ENCODE results near the gene BHLHE23. TPM values are rescaled to one million over a fixed set of nuclear protein-coding genes. Genes with fewer than 3 reads are reported as not detected.
A peak's percentile ranks its signal among the peaks of the same experiment; 100 is the strongest.

BHLHE23 gene
- total RNA-seq, 6 donors from 2014 or later: not detected

DNA sequence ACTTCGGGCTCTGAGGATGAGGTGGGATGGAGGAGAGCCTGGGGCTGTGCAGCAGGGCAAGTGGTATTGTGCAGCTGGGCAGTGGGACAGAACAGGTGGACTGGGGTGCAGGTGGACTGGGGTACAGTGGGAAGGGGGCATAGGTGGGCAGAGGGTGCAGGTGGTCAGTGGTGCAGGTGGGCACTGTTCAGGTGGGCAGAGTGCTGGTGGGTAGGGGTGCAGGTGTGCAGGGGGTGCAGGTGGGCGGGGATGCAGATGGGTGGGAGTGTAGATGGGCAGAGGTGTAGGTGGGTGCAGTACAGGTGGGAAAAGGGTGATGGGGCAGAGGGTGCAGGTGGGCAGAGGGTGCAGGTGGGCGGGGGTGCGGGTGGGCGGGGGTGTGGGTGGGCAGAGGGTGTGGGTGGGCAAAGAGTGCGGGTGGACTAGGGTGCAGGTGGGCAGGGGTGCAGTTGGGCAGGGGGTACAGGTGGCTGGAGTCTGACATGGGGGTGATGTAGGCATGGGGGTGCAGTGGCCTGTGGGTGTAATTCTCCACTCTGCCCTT, 20.4 kb downstream of the BHLHE23 start:
- Histone ChIP-seq H3K27me3 (peaks cover 0 to 23% (median 6%) of the 10 kb centered on the region in 4 donors), H3K36me3 (no peaks in the 10 kb centered on the region), H3K9me3 (no peaks in the 10 kb centered on the region), H3K4me1 (peaks cover 0 to 6% (median 0%) of the 10 kb centered on the region in 4 donors), H3K4me3 (no peak overlapping the region), H3K27ac (no peak overlapping the region)
- DNase-seq (no peak), ATAC-seq (ENCODE audit: low FRiP score in 2 of 2) (no peak)
- no peak for TF ChIP-seq EP300 (IDR thresholded peaks at IDR 0.05)
- TF ChIP-seq POLR2AphosphoS5 (IDR thresholded peaks at IDR 0.05): no peak
- WGBS, 2 donors: 79 to 86% methylated on average over 4 of the region's 6 CpGs

DNA sequence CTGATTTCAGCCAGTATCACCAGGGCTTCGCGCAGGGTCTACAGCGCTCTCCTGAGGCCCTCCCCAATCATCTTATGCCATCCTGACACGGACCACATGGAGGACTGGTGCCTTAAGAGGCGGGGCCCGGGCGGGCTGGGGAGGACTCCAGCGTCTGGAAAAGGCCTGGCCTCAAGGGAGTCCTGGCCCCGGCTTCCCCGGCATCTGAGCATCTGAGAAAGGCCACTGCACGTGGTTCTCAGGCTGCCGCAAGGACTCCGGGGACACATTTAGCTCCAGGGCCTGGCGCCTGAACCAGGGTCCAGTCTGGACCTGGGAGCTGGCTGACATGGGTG, 21.4 kb downstream of the BHLHE23 start:
- Histone ChIP-seq H3K4me3 (no peak overlapping the region), H3K36me3 (no peaks in the 10 kb centered on the region), H3K27ac (no peak overlapping the region), H3K9me3 (no peaks in the 10 kb centered on the region), H3K4me1 (peaks cover 0 to 7% (median 0%) of the 10 kb centered on the region in 4 donors), H3K27me3 (peaks cover 0 to 32% (median 10%) of the 10 kb centered on the region in 4 donors)
- DNase-seq: no peak
- no peak for ATAC-seq (ENCODE audit: low FRiP score in 2 of 2)
- TF ChIP-seq, protein P1, sequence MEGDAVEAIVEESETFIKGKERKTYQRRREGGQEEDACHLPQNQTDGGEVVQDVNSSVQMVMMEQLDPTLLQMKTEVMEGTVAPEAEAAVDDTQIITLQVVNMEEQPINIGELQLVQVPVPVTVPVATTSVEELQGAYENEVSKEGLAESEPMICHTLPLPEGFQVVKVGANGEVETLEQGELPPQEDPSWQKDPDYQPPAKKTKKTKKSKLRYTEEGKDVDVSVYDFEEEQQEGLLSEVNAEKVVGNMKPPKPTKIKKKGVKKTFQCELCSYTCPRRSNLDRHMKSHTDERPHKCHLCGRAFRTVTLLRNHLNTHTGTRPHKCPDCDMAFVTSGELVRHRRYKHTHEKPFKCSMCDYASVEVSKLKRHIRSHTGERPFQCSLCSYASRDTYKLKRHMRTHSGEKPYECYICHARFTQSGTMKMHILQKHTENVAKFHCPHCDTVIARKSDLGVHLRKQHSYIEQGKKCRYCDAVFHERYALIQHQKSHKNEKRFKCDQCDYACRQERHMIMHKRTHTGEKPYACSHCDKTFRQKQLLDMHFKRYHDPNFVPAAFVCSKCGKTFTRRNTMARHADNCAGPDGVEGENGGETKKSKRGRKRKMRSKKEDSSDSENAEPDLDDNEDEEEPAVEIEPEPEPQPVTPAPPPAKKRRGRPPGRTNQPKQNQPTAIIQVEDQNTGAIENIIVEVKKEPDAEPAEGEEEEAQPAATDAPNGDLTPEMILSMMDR (IDR thresholded peaks at IDR 0.05): no peak
- TF ChIP-seq EP300 (IDR thresholded peaks at IDR 0.05) (no peak), POLR2AphosphoS5 (IDR thresholded peaks at IDR 0.05) (no peak), POLR2A (IDR thresholded peaks at IDR 0.05) (no peak)
- WGBS, 2 donors: 71 to 100% methylated on average over 3 to 13 of the region's 14 CpGs

DNA sequence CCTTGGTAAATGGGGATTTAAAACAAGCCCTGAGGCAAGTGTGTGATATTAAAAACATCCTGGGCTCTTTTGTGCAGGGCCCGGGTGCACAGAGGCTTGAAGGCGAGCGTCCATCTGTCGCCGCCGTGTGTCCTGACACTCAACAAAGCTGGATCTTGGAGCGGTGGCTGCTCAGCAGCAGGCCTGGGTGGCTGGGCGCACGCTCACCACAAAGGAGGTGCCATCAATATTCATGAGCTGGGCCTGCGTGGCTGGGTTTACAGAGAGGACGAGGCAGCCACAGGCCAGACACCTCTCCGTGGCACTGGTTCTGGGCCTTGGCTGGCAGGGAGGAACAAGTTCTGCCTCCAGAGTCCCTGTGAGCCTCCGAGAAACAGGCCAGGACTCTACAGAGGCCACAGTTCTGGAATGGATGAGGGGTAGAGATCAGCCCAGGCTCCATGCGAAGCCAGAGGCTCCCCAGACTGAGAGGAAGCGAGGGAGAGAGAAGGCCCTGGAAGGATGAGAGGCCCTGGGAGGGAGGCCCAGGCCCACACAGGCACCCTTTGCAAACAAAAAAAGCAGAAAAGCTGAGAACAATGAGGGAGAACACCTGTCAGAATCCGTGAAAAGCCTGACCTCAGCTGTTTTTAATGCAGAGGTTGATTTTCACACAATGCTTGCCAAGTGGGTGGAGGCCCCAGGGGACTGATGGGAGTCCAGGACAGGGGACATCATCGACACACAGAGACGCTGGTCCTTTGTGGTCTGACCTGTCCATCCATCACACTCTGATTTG, 21.9 kb downstream of the BHLHE23 start:
- no peaks in the 10 kb centered on the region for H3K36me3 ChIP-seq
- WGBS, 2 donors: 72 to 73% methylated on average over 11 to 17 of the region's 18 CpGs
- H3K27ac ChIP-seq: no peak overlapping the region
- H3K9me3 ChIP-seq: no peaks in the 10 kb centered on the region
- peaks cover 0 to 36% (median 13%) of the 10 kb centered on the region in 4 donors for H3K27me3 ChIP-seq
- ATAC-seq (ENCODE audit: low FRiP score in 2 of 2) (no peak), DNase-seq (peak in 1 of 2 donors; percentile 37)
- TF ChIP-seq POLR2A (IDR thresholded peaks at IDR 0.05) (no peak), POLR2AphosphoS5 (IDR thresholded peaks at IDR 0.05) (no peak), EP300 (IDR thresholded peaks at IDR 0.05) (no peak)
- TF ChIP-seq, protein P1 (IDR thresholded peaks at IDR 0.05): no peak
- H3K4me3 ChIP-seq: no peak overlapping the region
- peaks cover 0 to 7% (median 0%) of the 10 kb centered on the region in 4 donors for H3K4me1 ChIP-seq

DNA sequence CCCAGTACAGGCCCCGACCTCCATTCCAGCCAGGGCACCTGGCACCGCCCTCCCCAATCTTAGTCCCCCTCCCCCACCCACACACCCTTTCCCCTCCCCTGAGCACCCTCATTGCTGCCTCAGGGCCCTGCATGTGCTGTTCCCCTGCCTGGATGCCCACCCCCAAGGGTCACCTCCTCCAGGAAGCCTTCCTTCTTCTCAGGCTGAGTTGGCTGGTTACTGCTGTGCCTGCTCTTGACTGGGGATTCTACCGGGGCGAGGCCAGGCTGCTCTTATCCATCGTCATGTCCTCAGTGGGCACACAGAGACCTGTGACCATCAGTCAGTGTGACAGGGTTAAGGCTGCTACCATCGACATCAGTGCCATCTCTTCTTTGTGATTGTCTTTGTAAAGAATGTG, 23.6 kb downstream of the BHLHE23 start:
- no peaks in the 10 kb centered on the region for H3K36me3 ChIP-seq
- H3K4me1 ChIP-seq: peaks cover 0 to 7% (median 0%) of the 10 kb centered on the region in 4 donors
- no peak overlapping the region for H3K4me3 ChIP-seq
- TF ChIP-seq POLR2A (IDR thresholded peaks at IDR 0.05): no peak
- DNase-seq (no peak), ATAC-seq (ENCODE audit: low FRiP score in 2 of 2) (no peak)
- H3K9me3 ChIP-seq: no peaks in the 10 kb centered on the region
- H3K27me3 ChIP-seq: peaks cover 0 to 38% (median 18%) of the 10 kb centered on the region in 4 donors
- H3K27ac ChIP-seq: no peak overlapping the region
- WGBS, 2 donors: 72 to 85% methylated on average over 6 of the region's 6 CpGs

DNA sequence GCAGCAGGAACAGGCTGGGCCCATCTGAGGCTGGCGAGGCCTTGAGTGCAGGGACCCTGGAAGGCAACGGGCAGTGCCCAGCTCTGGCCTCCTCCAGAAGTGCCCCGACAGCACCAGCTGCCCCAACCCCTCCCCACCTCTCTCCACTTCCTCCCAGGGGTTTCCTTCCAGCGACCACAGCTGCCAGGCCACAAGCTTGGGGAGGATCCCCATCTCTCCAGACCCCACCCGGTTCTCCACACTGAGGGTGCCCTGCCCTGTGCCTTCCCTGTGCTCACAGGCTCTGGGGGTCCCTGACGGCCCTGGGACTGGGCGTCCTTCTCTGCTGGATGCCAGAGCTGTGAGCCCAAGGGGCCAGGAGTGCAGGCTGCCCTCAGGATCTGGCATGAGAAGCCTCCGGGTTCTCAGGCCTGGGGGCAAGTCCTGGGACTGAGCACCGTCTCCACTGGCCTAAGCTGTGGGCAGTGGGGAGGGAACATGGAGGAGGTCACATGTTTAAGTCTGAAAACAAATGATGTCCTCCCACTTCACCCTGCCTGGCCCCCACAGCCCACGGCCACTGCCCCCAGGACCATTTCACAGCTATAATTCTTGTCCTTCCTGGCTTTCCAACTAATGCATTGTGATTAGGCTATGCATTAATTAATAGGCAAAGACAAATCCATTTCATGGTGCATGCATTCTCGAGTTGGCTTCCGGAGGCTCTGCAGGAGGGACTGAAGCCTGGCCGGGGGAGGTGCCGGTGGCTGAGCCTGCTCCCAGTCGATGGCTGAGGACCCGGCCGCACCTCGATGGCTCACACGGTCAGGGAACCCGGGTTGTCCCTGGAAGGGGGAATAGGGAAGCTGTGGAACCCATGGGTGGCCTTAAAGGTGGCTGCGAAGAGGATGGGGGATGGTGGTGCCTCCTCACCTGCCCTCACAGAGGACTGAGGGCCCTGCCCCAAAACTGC, 24.4 kb downstream of the BHLHE23 start:
- ATAC-seq (ENCODE audit: low FRiP score in 2 of 2): no peak
- Histone ChIP-seq H3K9me3 (no peaks in the 10 kb centered on the region), H3K27me3 (peaks cover 0 to 38% (median 18%) of the 10 kb centered on the region in 4 donors), H3K36me3 (no peaks in the 10 kb centered on the region), H3K27ac (no peak overlapping the region), H3K4me3 (no peak overlapping the region), H3K4me1 (peaks cover 0 to 12% (median 0%) of the 10 kb centered on the region in 4 donors)
- 50 to 56% methylated on average over 13 to 21 of the region's 21 CpGs for WGBS, 2 donors
- TF ChIP-seq, protein P1 (IDR thresholded peaks at IDR 0.05): no peak
- DNase-seq: no peak
